Kidney (tissue), 14 donors: ENCODE data around the gene EGLN1. TPM values are rescaled to one million over a fixed set of nuclear protein-coding genes. Genes with fewer than 3 reads are reported as not detected.

Experiments
- DNase-seq, 5 donors: peaks; one replicate each; pipeline ENCODE4 v3.0.0-alpha.2; 2013 to 2020
- FAIRE-seq: peaks from 2 replicates; lab custom pipeline; 2012; peaks lifted over from hg19 to GRCh38; lab: Jason Lieb, UNC
- H3K27ac ChIP-seq, 2 donors: one replicate each; pipeline ENCODE4 v1.7.0; 2013; ENCODE audit warnings: low read depth in 2 of 2, low read length in 2 of 2, inconsistent platforms in 1 of 2
- H3K27me3 ChIP-seq: one replicate; pipeline ENCODE4 v1.7.1; 2013; ENCODE audit warnings: low read length, inconsistent platforms; ENCODE audit not compliant: control insufficient read depth, insufficient read depth
- H3K36me3 ChIP-seq, 3 donors: one replicate each; pipeline versions ENCODE4 v1.7.0 to v1.7.1; 2013; ENCODE audit warnings: low read length in 3 of 3, control low read depth in 1 of 3, inconsistent platforms in 1 of 3; ENCODE audit not compliant: insufficient read depth in 3 of 3, control insufficient read depth in 2 of 3
- H3K4me1 ChIP-seq, 3 donors: one replicate each; pipeline versions ENCODE4 v1.7.0 to v1.7.1; 2013; ENCODE audit warnings: low read length in 3 of 3, inconsistent platforms in 1 of 3, low read depth in 1 of 3; ENCODE audit not compliant: control insufficient read depth in 2 of 3, insufficient read depth in 2 of 3
- H3K4me3 ChIP-seq, 3 donors: one replicate each; pipeline versions ENCODE4 v1.7.0 to v1.8.1; 2013; ENCODE audit warnings: low read length in 3 of 3, control low read depth in 1 of 3, inconsistent platforms in 1 of 3
- H3K9ac ChIP-seq, 3 donors: one replicate each; pipeline versions ENCODE4 v1.7.0 to v1.7.1; 2013; ENCODE audit warnings: low read length in 3 of 3, control low read depth in 1 of 3, inconsistent platforms in 1 of 3
- H3K9me3 ChIP-seq, 3 donors: one replicate each; pipeline versions ENCODE4 v1.7.0 to v1.7.1; 2013; ENCODE audit warnings: low read length in 3 of 3, control low read depth in 1 of 3, inconsistent platforms in 1 of 3; ENCODE audit not compliant: control insufficient read depth in 2 of 3, insufficient read depth in 1 of 3
- intact Hi-C: fragments of 100-400 bp; cut with DNase I; formaldehyde crosslinking; loops from one replicate; pipeline ENCODE4 v1.11.1; 2022
- polyA plus RNA-seq: library from polyadenylated mRNA; stranded (reverse); fragments of 350-450 nt; fragmentation: Illumina TruSeq; extraction: RNeasy Lipid Tissue Mini Kit (QIAGEN cat#74804); gene quantifications from one replicate; pipeline ENCODE4 v1.2.3, GENCODE V29; 2014; ENCODE audit warnings: low read depth, low replicate concordance; ENCODE audit not compliant: insufficient read depth
- total RNA-seq: library from RNA; stranded (reverse); fragmentation: NEBNext Ultra II Directional; extraction: Animal tissue kit (Norgen Biotek cat#: 25700); gene quantifications from one replicate; pipeline ENCODE4 v1.2.1, GENCODE V29; 2021
- TF ChIP-seq, protein P1 (sequence below): IDR thresholded peaks from 3 replicates; pipeline ENCODE4 v1.5.1; 2012; ENCODE audit warnings: mild to moderate bottlenecking, moderate library complexity, borderline replicate concordance; ENCODE audit not compliant: insufficient read depth; ENCODE audit errors: extremely low read depth
- donor health status: control.
- donor health status: control.
- donor health status: control.
- donor health status: control.
- donor health status: control.
- donor health status: DM: yes; HTN: yes; CAD: no.
- donor health status: Normal renal cell carcinoma (clear cell type).

Gene EGLN1
- total and polyA plus RNA-seq, 2 donors from 2014 or later = 12.2 to 38.8 TPM

GRCh38 chr1:231348442-231348841 is 73.6 kb downstream of the EGLN1 start:
- Histone ChIP-seq H3K9ac (no peak overlapping the region), H3K9me3 (no peaks in the 10 kb centered on the region), H3K4me3 (no peak overlapping the region), H3K36me3 (peaks cover 3 to 10% (median 8%) of the 10 kb centered on the region in 3 donors), H3K4me1 (no peaks in the 10 kb centered on the region), H3K27me3 (no peaks in the 10 kb centered on the region), H3K27ac (no peak overlapping the region)
- DNase-seq (no peak), FAIRE-seq (no peak)
- intact Hi-C loops = no loop called here
- TF ChIP-seq, protein P1, sequence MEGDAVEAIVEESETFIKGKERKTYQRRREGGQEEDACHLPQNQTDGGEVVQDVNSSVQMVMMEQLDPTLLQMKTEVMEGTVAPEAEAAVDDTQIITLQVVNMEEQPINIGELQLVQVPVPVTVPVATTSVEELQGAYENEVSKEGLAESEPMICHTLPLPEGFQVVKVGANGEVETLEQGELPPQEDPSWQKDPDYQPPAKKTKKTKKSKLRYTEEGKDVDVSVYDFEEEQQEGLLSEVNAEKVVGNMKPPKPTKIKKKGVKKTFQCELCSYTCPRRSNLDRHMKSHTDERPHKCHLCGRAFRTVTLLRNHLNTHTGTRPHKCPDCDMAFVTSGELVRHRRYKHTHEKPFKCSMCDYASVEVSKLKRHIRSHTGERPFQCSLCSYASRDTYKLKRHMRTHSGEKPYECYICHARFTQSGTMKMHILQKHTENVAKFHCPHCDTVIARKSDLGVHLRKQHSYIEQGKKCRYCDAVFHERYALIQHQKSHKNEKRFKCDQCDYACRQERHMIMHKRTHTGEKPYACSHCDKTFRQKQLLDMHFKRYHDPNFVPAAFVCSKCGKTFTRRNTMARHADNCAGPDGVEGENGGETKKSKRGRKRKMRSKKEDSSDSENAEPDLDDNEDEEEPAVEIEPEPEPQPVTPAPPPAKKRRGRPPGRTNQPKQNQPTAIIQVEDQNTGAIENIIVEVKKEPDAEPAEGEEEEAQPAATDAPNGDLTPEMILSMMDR = no peak

DNA sequence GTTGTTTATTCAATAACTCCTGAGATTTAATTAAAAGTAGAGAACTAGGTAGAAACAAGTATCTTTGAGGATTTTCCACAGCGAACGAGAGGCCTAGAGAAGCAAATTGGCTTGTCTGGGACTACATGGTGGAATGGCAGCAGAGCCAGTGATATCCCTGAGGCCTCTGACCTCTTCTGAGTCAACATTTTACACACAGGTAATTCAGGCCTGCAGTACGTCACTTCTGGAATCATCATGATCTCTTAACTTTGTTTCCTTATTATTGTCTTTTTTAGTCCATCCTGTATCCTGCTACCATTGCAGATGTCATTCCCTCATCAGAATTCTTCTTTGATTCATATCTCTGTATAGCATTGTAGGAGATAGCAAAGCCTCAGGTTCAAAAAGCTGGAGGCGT is 74.1 kb downstream of the EGLN1 start:
- Histone ChIP-seq H3K27ac (no peak overlapping the region), H3K9me3 (no peaks in the 10 kb centered on the region), H3K36me3 (peaks cover 3 to 10% (median 8%) of the 10 kb centered on the region in 3 donors), H3K4me3 (no peak overlapping the region), H3K27me3 (no peaks in the 10 kb centered on the region), H3K4me1 (no peaks in the 10 kb centered on the region), H3K9ac (no peak overlapping the region)
- TF ChIP-seq, protein P1 = no peak
- DNase-seq (no peak), FAIRE-seq (no peak)
- intact Hi-C loops = no loop called here

GRCh38 chr1:231340328-231341013 is 81.6 kb downstream of the EGLN1 start:
- Histone ChIP-seq H3K36me3 (peaks cover 0 to 3% (median 0%) of the 10 kb centered on the region in 3 donors), H3K9me3 (no peaks in the 10 kb centered on the region), H3K27ac (no peak overlapping the region), H3K4me1 (peaks cover 5 to 20% (median 5%) of the 10 kb centered on the region in 3 donors), H3K9ac (no peak overlapping the region), H3K4me3 (no peak overlapping the region), H3K27me3 (no peaks in the 10 kb centered on the region)
- TF ChIP-seq, protein P1 = no peak
- DNase-seq (no peak), FAIRE-seq (no peak)
- intact Hi-C loops = no loop called here
